HG03565 (cell line): ENCODE results near the gene SUMF2.
"Not testable (repeated sequence)": the region's sequence is repeated elsewhere in the genome, so short reads cannot be mapped to it uniquely, and the experiment has no call there.

Source experiments
- ATAC-seq: cut with Tn5 transposase; IDR thresholded peaks from one replicate; pipeline ENCODE4 v1.9.1; 2021; ENCODE audit warnings: mild to moderate bottlenecking, moderate library complexity; ENCODE audit not compliant: unreplicated experiment

The SUMF2 gene

GRCh38 chr7:56053993-56054392, 10.1 kb upstream of the SUMF2 start:
- ATAC-seq: no peak

GRCh38 chr7:56062382-56062781, 1.7 kb upstream of the SUMF2 start:
- no peak for ATAC-seq

GRCh38 chr7:56063500-56063881, 595 bp upstream of the SUMF2 start:
- ATAC-seq: no peak

GRCh38 chr7:56066376-56066775, 2.3 kb downstream of the SUMF2 start:
- ATAC-seq: not testable (repeated sequence)

- ATAC-seq: peak; percentile 86
Observed at GRCh38 chr7:56074371-56074791, 10.3 kb downstream of the SUMF2 start.

- no peak for ATAC-seq
Observed at GRCh38 chr7:56077681-56078080, 13.6 kb downstream of the SUMF2 start.

GRCh38 chr7:56078196-56078595, 14.1 kb downstream of the SUMF2 start:
- ATAC-seq: no peak

- no peak for ATAC-seq
Observed at GRCh38 chr7:56079450-56080185, 15.5 kb downstream of the SUMF2 start.

GRCh38 chr7:56080726-56081435, 16.8 kb downstream of the SUMF2 start:
- not testable (repeated sequence) for ATAC-seq

GRCh38 chr7:56081626-56082340, 17.7 kb downstream of the SUMF2 start:
- no peak for ATAC-seq

GRCh38 chr7:56083150-56083785, 19.2 kb downstream of the SUMF2 start:
- no peak for ATAC-seq

- no peak for ATAC-seq
Observed at GRCh38 chr7:56086761-56087160, 22.7 kb downstream of the SUMF2 start.

- no peak for ATAC-seq
Observed at GRCh38 chr7:56087445-56087844, 23.4 kb downstream of the SUMF2 start.

GRCh38 chr7:56091591-56091990, 27.5 kb downstream of the SUMF2 start:
- ATAC-seq: no peak

GRCh38 chr7:56092388-56092787, 28.3 kb downstream of the SUMF2 start:
- ATAC-seq: not testable (repeated sequence)

- no peak for ATAC-seq
Observed at GRCh38 chr7:56092789-56093531, 28.9 kb downstream of the SUMF2 start, which contains the start of gene PHKG1. PHKG1 (minus strand) TSS chr7:56092952; CDS start chr7:56088941, 4,011 bp downstream.

GRCh38 chr7:56097700-56098099, 33.6 kb downstream of the SUMF2 start:
- ATAC-seq: no peak

- not testable (repeated sequence) for ATAC-seq
Observed at GRCh38 chr7:56098187-56099008, 34.3 kb downstream of the SUMF2 start.

GRCh38 chr7:56099653-56100052, 35.6 kb downstream of the SUMF2 start:
- no peak for ATAC-seq

GRCh38 chr7:56104138-56104537, 40.1 kb downstream of the SUMF2 start:
- not testable (repeated sequence) for ATAC-seq
